GM18498 (cell line): Measurements from ENCODE around the gene INPP5A.
"Not testable (repeated sequence)": the region's sequence is repeated elsewhere in the genome, so short reads cannot be mapped to it uniquely, and the experiment has no call there.

Experiments used
- ATAC-seq: cut with Tn5 transposase; IDR thresholded peaks from one replicate; pipeline ENCODE4 v1.9.1; 2021; ENCODE audit warnings: mild to moderate bottlenecking, moderate library complexity; ENCODE audit not compliant: unreplicated experiment

Gene INPP5A

GRCh38 chr10:132806561-132807003, 269.0 kb downstream of the INPP5A start:
- no peak for ATAC-seq

- ATAC-seq: no peak
Measured at GRCh38 chr10:132807621-132808049, 270.0 kb downstream of the INPP5A start.

GRCh38 chr10:132808383-132809231, 271.0 kb downstream of the INPP5A start:
- no peak for ATAC-seq

GRCh38 chr10:132809232-132810140, 271.9 kb downstream of the INPP5A start:
- ATAC-seq: no peak

- no peak for ATAC-seq
Measured at GRCh38 chr10:132810141-132810806, 272.7 kb downstream of the INPP5A start.

- ATAC-seq: no peak
Measured at GRCh38 chr10:132810807-132811700, 273.5 kb downstream of the INPP5A start.

GRCh38 chr10:132811891-132812481, 274.4 kb downstream of the INPP5A start:
- ATAC-seq: no peak

- no peak for ATAC-seq
Measured at GRCh38 chr10:132812520-132812919, 274.9 kb downstream of the INPP5A start.

GRCh38 chr10:132813001-132813401, 275.4 kb downstream of the INPP5A start:
- no peak for ATAC-seq

- no peak for ATAC-seq
Measured at GRCh38 chr10:132813560-132814468, 276.2 kb downstream of the INPP5A start.

GRCh38 chr10:132814469-132814856, 276.9 kb downstream of the INPP5A start:
- no peak for ATAC-seq

GRCh38 chr10:132815168-132815857, 277.7 kb downstream of the INPP5A start:
- ATAC-seq: no peak

GRCh38 chr10:132816718-132817117, 279.1 kb downstream of the INPP5A start:
- no peak for ATAC-seq

GRCh38 chr10:132817701-132818211, 280.2 kb downstream of the INPP5A start:
- no peak for ATAC-seq

- no peak for ATAC-seq
Measured at GRCh38 chr10:132820056-132820455, 282.5 kb downstream of the INPP5A start.

- not testable (repeated sequence) for ATAC-seq
Measured at GRCh38 chr10:132825783-132826523, 288.4 kb downstream of the INPP5A start.
